ENCODE data around the gene ATP8A2.

ATP8A2 gene

GRCh38 chr13:25384758-25385410 lies 13.1 kb downstream of the ATP8A2 start:
- no peak for DNase-seq (ENCODE audit: low read depth)

- DNase-seq (ENCODE audit: low read depth), result no peak
Measured at GRCh38 chr13:25391932-25392331, 20.2 kb downstream of the ATP8A2 start.

DNA sequence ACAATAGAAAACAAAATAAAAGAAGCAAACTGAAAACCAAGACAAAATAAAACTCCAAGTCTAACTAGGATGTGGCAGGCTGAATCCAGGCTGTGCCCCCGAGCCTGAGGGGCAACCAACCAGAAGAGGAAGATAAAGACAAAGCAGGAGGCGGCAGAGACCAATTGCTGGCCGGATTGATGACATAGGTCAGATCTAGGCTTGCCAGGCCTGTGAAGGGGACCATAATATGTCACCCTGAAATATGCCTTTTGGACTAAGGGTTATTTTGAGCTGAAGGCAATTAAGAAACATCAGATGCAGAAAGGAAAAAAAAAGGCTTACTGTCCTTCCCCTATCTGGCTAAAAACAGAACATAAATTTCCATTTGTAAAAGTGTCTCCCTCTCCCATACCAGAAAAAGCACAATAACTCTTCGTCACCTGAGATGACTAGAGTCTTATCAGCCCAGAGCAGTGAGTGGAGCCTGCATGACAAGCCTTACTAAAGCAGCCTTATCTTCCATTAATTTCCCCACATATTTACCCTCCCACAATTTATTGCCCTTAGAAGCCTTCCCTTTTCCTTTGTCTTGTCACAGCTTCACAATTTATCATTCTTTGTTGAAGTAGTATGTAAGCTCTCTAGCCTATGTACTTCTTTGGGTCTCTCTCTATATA lies 22.8 kb downstream of the ATP8A2 start:
- no peak for DNase-seq (ENCODE audit: low read depth)

GRCh38 chr13:25397763-25398162 lies 26.0 kb downstream of the ATP8A2 start:
- DNase-seq (ENCODE audit: low read depth), result no peak

DNA sequence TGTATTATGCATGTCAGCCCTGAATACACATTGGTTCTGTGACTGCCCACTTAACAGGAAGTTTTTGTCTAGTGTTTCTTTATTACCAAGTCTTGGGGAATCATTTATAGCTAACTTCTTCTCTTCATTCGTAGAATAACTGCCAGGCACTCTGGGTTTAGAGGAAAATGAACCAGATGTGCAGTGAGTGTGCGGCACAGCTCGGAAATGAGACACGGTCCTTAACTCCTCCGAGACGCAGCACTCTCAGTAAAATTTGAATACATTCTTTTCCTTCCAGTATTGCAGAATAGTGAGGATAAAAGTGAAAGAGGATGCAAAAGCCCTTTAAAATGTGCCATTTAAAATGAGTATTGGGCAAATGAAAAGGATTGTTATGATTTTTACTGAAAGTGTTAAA lies 29.2 kb downstream of the ATP8A2 start:
- DNase-seq (ENCODE audit: low read depth), result no peak

GRCh38 chr13:25401958-25402357 lies 30.2 kb downstream of the ATP8A2 start:
- DNase-seq (ENCODE audit: low read depth), result no peak

DNA sequence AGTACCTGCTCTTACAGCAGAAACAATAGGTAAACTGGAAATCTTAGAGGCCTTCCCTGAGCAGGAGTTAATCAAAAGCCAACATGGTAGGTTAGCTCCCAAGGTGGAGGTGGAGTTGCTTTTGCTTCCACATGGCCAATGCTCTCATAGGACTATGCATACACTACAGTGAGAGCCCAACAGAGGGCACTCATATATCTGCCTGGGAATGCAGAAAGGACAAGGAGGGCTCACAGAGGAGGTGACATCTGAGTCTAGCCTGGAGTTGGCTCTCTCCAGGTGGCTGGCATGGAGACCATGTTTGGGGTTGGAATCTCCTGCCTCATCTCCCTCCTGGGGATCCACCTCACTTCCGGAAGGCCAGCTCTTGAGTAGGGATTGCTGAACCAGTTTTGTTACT lies 34.6 kb downstream of the ATP8A2 start:
- DNase-seq (ENCODE audit: low read depth), result no peak

DNA sequence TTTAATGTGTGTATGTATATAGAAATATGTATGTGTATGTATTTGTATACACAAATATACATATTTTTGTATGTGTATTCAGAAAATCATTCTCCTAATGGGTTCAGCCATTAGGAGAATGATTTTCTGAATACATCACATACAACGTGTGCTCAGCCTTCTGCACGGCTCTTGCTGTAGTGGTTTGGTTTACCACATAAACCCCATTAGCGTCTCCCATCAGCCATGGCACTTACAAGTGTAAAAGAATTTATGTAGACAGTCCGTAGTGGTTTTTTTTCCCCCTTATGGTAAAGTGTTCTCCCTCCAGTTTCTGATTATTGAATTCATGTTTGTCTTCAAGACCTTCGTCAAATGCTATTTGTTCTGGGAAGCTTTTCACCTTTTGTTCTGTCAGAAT lies 38.2 kb downstream of the ATP8A2 start:
- no peak for DNase-seq (ENCODE audit: low read depth)

DNA sequence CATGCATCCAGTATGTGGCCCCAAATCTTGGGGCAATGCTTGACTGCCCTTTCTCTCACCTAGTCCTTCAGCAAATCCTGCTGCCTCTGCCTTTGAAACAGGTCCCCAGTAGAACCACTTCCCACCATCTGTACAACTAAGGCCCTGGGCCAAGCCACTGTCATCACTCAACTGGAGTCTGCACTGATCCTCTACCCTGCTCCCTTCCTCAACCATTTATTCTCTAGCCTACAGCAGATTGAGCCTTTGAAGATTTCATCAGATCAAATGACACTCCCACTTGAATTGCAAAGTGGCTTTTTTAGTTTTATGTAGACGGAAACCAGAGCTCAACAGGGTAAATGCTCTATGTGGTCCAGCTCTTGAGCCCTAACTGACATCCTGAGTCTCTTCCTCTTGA lies 43.5 kb downstream of the ATP8A2 start:
- no peak for DNase-seq (ENCODE audit: low read depth)

DNA sequence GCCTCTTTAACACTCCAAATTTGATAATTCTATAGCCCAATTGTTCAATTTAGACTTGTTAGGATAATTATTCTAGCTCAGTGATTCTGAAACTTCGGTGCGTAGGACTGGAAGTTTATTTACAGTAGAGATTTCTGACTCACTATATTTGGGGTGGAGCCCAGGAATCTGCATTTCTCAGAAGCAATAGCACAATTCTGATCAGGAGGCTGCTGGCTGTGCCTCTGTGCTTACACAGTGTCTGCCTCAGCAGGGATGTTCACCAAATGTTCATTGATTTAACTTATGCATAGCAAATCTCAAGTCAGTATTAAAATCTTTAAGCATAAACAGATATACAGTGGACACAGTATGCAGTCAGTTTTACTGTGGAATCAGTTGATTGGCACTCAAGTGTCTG lies 45.8 kb downstream of the ATP8A2 start:
- DNase-seq (ENCODE audit: low read depth), result no peak

- no peak for DNase-seq (ENCODE audit: low read depth)
Measured at GRCh38 chr13:25420161-25420560, 48.4 kb downstream of the ATP8A2 start.

DNA sequence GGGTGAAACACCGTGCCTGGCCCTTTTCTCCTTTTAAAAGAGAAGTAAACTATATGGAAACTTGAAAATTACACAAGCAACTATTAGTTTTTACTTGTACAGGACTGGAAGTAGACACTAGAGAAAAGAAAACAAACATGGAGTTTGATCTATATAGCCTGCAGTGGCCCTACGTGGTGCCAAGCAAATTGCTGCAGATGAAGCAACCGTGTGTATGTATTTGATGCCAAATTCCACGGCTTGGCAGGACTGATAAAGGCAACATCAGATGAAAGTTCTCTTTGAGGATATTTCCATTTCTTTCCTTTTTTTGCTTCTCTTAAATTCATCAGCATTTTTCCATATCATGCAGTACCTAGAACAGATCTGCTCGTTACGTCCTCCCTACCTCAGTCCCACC lies 49.8 kb downstream of the ATP8A2 start:
- no peak for DNase-seq (ENCODE audit: low read depth)

- DNase-seq (ENCODE audit: low read depth), result no peak
Measured at GRCh38 chr13:25422153-25422552, 50.4 kb downstream of the ATP8A2 start.

GRCh38 chr13:25423831-25424230 lies 52.1 kb downstream of the ATP8A2 start:
- DNase-seq (ENCODE audit: low read depth), result no peak

DNA sequence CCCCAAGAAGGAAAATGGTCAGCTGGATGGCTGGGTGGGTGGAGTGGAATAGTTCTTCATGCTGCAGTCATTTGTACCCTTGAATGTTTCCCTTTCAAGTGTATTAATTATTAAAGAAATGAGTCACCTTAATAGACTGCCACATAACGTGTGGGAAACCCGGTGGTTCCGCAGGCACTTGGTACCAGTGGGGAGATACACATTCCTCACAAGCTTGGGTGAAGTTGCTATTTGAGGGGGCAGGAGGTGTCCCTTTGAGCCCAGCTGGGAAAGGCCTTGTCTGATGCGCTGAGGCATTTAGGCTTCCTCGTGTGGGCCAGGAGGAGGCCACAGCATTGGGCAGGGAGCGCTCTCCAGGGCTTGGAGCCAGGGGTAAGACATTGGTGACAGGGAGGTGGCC lies 57.7 kb downstream of the ATP8A2 start:
- DNase-seq (ENCODE audit: low read depth), result no peak

GRCh38 chr13:25432691-25433090 lies 60.9 kb downstream of the ATP8A2 start:
- no peak for DNase-seq (ENCODE audit: low read depth)

DNA sequence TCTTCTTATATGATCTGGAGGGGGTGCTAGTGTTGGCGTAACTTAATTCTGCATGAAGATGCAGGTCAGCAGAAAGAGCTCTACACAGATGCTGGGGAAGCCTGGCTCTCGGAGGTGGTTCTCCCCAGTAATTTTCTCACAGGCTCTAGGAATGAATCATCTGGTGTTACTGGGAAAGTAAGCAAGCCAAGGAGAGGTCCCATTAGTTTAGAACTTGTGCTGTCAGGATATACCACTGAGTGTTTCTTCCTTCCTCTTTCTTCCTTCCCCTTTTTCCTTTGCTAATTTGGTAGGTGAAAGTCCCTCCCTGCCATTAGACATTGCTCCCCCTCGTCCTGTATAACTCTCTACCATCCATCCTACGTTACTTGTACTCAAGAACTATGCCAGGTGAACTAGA lies 68.3 kb downstream of the ATP8A2 start:
- no peak for DNase-seq (ENCODE audit: low read depth)

GRCh38 chr13:25446261-25446660 lies 74.5 kb downstream of the ATP8A2 start:
- DNase-seq (ENCODE audit: low read depth), result no peak

GRCh38 chr13:25447396-25447795 lies 75.6 kb downstream of the ATP8A2 start:
- no peak for DNase-seq (ENCODE audit: low read depth)

DNA sequence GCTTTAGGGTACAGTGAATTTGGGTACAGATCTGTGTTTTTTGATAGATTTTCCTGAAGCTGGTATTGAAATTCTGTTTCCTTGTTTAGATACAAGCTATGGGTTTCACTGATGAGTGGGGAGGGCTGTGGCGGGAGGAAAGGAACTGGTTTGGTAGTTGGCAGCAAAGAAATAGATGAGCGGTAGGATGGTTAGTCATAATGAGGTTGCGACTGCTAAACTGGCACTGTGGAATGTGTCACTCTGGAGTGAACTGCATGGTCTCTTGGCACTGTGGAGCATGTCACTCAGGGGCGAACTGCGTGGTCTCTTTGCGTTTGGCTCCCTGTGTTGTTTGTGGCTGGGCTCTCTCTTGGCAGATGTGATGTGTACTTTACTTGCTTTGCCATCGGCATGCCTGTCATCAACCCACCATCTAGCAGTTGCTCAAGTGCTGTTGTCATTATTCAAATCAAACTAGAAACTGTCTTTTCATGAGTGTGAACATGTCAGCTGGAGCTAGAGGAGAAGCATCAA lies 82.1 kb downstream of the ATP8A2 start:
- no peak for DNase-seq (ENCODE audit: low read depth)

DNA sequence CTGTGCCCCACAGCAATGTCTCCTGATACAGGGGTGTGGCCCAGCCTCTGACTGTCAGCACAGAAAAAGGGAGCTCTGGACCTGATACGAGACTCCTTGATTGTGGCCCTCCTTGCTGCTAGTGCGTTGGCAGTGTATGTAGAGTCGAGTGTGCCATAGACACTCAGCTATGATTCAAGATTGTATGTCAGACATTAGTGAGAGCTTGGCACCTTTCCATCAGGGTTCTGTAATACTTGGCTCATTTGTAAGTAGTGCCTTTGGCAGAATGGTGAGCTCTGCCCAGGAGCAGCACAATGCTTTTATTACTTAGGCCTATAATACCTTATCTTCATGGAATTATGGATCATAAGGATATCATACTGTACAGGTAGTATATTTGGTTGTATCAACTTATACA lies 83.4 kb downstream of the ATP8A2 start:
- peak; percentile 1 for DNase-seq (ENCODE audit: low read depth)

GRCh38 chr13:25457566-25457965 lies 85.8 kb downstream of the ATP8A2 start:
- DNase-seq (ENCODE audit: low read depth), result no peak

GRCh38 chr13:25462301-25463125 lies 90.7 kb downstream of the ATP8A2 start:
- DNase-seq (ENCODE audit: low read depth), result no peak

All from EH (cell line).